Liver (tissue), 3 donors: ENCODE data around the gene EEF1G.

Experiments used
- ATF3 ChIP-seq: IDR thresholded peaks from 2 replicates; pipeline ENCODE4 v1.6.1; 2016; ENCODE audit warnings: antibody characterized with exemption
- CTCF ChIP-seq: fragments of 150-350 bp; IDR thresholded peaks from 2 replicates; pipeline ENCODE4 v1.5.1; 2017; ENCODE audit warnings: improper control_type of control experiment, low read depth, low read length; ENCODE audit not compliant: missing input control
- GABPA ChIP-seq, 2 donors: IDR thresholded peaks in 1 of 2; conservative IDR thresholded peaks in 1 of 2; 2 replicates each; pipeline ENCODE4 v1.6.1; 2016; ENCODE audit warnings: antibody characterized with exemption in 2 of 2, mild to moderate bottlenecking in 1 of 2, moderate library complexity in 1 of 2
- HNF4A ChIP-seq, 2 donors: conservative IDR thresholded peaks; 2 replicates each; pipeline ENCODE4 v1.6.1; 2016; ENCODE audit warnings: antibody characterized with exemption in 2 of 2, mild to moderate bottlenecking in 2 of 2
- HNF4G ChIP-seq: IDR thresholded peaks from 2 replicates; pipeline ENCODE4 v1.6.1; 2016; ENCODE audit warnings: antibody characterized with exemption
- JUND ChIP-seq, 2 donors: IDR thresholded peaks; 2 replicates each; pipeline ENCODE4 v1.6.1; 2016; ENCODE audit warnings: antibody characterized with exemption in 2 of 2
- MAX ChIP-seq: IDR thresholded peaks from 2 replicates; pipeline ENCODE4 v1.6.1; 2016; ENCODE audit warnings: antibody characterized with exemption
- RAD21 ChIP-seq, 2 donors: IDR thresholded peaks; 2 replicates each; pipeline ENCODE4 v1.6.1; 2016; ENCODE audit warnings: antibody characterized with exemption in 2 of 2, mild to moderate bottlenecking in 2 of 2
- REST ChIP-seq: IDR thresholded peaks from 2 replicates; pipeline ENCODE4 v1.6.1; 2016; ENCODE audit warnings: antibody characterized with exemption, mild to moderate bottlenecking
- SP1 ChIP-seq: IDR thresholded peaks from 2 replicates; pipeline ENCODE4 v1.6.1; 2018; ENCODE audit warnings: antibody characterized with exemption, mild to moderate bottlenecking
- TAF1 ChIP-seq: conservative IDR thresholded peaks from 2 replicates; pipeline ENCODE4 v1.6.1; 2016; ENCODE audit warnings: antibody characterized with exemption, mild to moderate bottlenecking
- YY1 ChIP-seq: IDR thresholded peaks from 2 replicates; pipeline ENCODE4 v1.6.1; 2016; ENCODE audit warnings: antibody characterized with exemption, mild to moderate bottlenecking
- ZBTB33 ChIP-seq: IDR thresholded peaks from 2 replicates; pipeline ENCODE4 v1.6.1; 2016; ENCODE audit warnings: antibody characterized with exemption
- donor health status: healthy.
- donor health status: healthy.

- TF ChIP-seq RAD21 (IDR thresholded peaks at IDR 0.05): no peak
- no peak for TF ChIP-seq CTCF
- no peak for TF ChIP-seq GABPA (IDR thresholded peaks at IDR 0.05 in 1 of 2, conservative IDR thresholded peaks at IDR 0.05 in 1 of 2)
- TF ChIP-seq HNF4G: no peak
- no peak for TF ChIP-seq HNF4A (conservative IDR thresholded peaks at IDR 0.05)
- TF ChIP-seq YY1: no peak
- TF ChIP-seq ATF3: no peak
- no peak for TF ChIP-seq SP1
- no peak for TF ChIP-seq ZBTB33
- TF ChIP-seq TAF1: no peak
- no peak for TF ChIP-seq MAX
- TF ChIP-seq JUND (IDR thresholded peaks at IDR 0.05): no peak
- TF ChIP-seq REST: no peak
Observed at GRCh38 chr11:62621027-62621566, 47.4 kb upstream of the EEF1G start.
